ENCODE measurements around the gene MIER2. TPM values are rescaled to one million over a fixed set of nuclear protein-coding genes. Genes with fewer than 3 reads are reported as not detected.

The MIER2 gene
- total RNA-seq, 1 donor: 14.8 TPM

DNA sequence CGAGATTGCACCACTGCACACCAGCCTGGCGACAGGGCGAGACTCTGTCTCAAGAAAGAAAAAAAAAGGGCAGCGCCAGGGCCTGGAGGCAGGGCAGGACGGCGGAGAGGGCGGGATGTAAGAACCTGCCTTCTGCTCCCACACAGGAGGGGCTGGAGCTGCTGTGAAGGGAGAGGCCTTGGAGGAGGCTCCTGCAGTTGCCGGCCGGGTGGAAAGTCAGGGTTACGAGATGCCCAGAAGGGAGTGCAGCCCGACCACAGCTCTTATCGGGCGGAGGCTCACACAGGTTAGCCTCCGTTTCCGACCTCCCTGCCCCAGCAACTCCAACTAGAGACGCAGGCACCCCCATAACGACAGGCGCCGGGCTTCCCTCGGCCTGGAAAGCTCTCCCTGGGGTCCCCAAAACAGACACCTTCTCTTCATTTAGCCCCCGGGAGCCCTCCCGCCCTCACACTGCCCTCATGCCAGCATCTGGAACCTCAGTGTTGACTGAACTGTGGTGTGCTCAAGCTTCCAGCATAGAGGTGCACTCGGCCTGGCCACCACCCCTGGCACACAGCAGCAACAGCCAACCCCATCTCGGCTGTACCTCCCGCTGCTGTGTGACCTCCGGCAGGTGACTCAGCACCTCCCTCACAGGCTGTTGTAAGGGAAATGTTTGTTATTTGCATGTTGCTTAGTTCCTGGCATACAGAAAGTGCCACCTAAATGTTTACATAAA is 54.8 kb downstream of the MIER2 start:
- peaks cover 42% of the 10 kb centered on the region for H3K27me3 ChIP-seq (ENCODE audit: insufficient read depth, low read length)
- no peak overlapping the region for H3K27ac ChIP-seq (ENCODE audit: low read depth, low read length)
- DNase-seq (ENCODE audit: insufficient read length, low spot score, missing footprints): peak; percentile 88
- H4K20me1 ChIP-seq (ENCODE audit: insufficient read depth, low read length): peaks cover 12% of the 10 kb centered on the region
- no peaks in the 10 kb centered on the region for H3K36me3 ChIP-seq (ENCODE audit: insufficient read depth, low read length)
- H2AFZ ChIP-seq (ENCODE audit: low read length): no peak overlapping the region
- peaks cover 5% of the 10 kb centered on the region for H3K4me1 ChIP-seq (ENCODE audit: insufficient read depth, low read length)
- no peak for TF ChIP-seq CTCF (IDR thresholded peaks at IDR 0.05; ENCODE audit: extremely low read depth, low read depth, low read length)
- H3K79me2 ChIP-seq (ENCODE audit: insufficient read depth, low read length): no peaks in the 10 kb centered on the region
- no peak overlapping the region for H3K4me3 ChIP-seq (ENCODE audit: insufficient read depth, low read length)
- no peak overlapping the region for H3K4me2 ChIP-seq (ENCODE audit: insufficient read depth, low read length)
- no peaks in the 10 kb centered on the region for H3K9me3 ChIP-seq (ENCODE audit: low read depth, low read length)

- DNase-seq (ENCODE audit: insufficient read length, low spot score, missing footprints): peak; percentile 87
- TF ChIP-seq CTCF (IDR thresholded peaks at IDR 0.05; ENCODE audit: extremely low read depth, low read depth, low read length): no peak
- H3K79me2 ChIP-seq (ENCODE audit: insufficient read depth, low read length): no peaks in the 10 kb centered on the region
- H3K9me3 ChIP-seq (ENCODE audit: low read depth, low read length): no peaks in the 10 kb centered on the region
- H3K4me2 ChIP-seq (ENCODE audit: insufficient read depth, low read length): no peak overlapping the region
- H3K4me3 ChIP-seq (ENCODE audit: insufficient read depth, low read length): no peak overlapping the region
- H3K4me1 ChIP-seq (ENCODE audit: insufficient read depth, low read length): no peaks in the 10 kb centered on the region
- H3K36me3 ChIP-seq (ENCODE audit: insufficient read depth, low read length): no peaks in the 10 kb centered on the region
- H3K27me3 ChIP-seq (ENCODE audit: insufficient read depth, low read length): peaks cover 33% of the 10 kb centered on the region
- no peak overlapping the region for H2AFZ ChIP-seq (ENCODE audit: low read length)
- no peak overlapping the region for H3K27ac ChIP-seq (ENCODE audit: low read depth, low read length)
- H4K20me1 ChIP-seq (ENCODE audit: insufficient read depth, low read length): peaks cover 7% of the 10 kb centered on the region
Measured at GRCh38 chr19:288911-289310, 55.7 kb downstream of the MIER2 start.

GRCh38 chr19:287381-287871 is 57.2 kb downstream of the MIER2 start:
- no peak for DNase-seq (ENCODE audit: insufficient read length, low spot score, missing footprints)
- Histone ChIP-seq H3K4me1 (ENCODE audit: insufficient read depth, low read length) (no peaks in the 10 kb centered on the region), H3K27me3 (ENCODE audit: insufficient read depth, low read length) (peaks cover 18% of the 10 kb centered on the region), H4K20me1 (ENCODE audit: insufficient read depth, low read length) (peaks cover 3% of the 10 kb centered on the region), H2AFZ (ENCODE audit: low read length) (no peak overlapping the region), H3K4me3 (ENCODE audit: insufficient read depth, low read length) (no peak overlapping the region), H3K27ac (ENCODE audit: low read depth, low read length) (no peak overlapping the region), H3K4me2 (ENCODE audit: insufficient read depth, low read length) (no peak overlapping the region), H3K9me3 (ENCODE audit: low read depth, low read length) (no peaks in the 10 kb centered on the region), H3K36me3 (ENCODE audit: insufficient read depth, low read length) (no peaks in the 10 kb centered on the region), H3K79me2 (ENCODE audit: insufficient read depth, low read length) (no peaks in the 10 kb centered on the region)
- no peak for TF ChIP-seq CTCF (IDR thresholded peaks at IDR 0.05; ENCODE audit: extremely low read depth, low read depth, low read length)

GRCh38 chr19:283395-283794 is 61.2 kb downstream of the MIER2 start:
- Histone ChIP-seq H3K4me1 (ENCODE audit: insufficient read depth, low read length) (no peaks in the 10 kb centered on the region), H4K20me1 (ENCODE audit: insufficient read depth, low read length) (no peaks in the 10 kb centered on the region), H3K4me2 (ENCODE audit: insufficient read depth, low read length) (no peak overlapping the region), H3K79me2 (ENCODE audit: insufficient read depth, low read length) (no peaks in the 10 kb centered on the region), H3K27me3 (ENCODE audit: insufficient read depth, low read length) (no peaks in the 10 kb centered on the region), H3K27ac (ENCODE audit: low read depth, low read length) (no peak overlapping the region), H3K9me3 (ENCODE audit: low read depth, low read length) (no peaks in the 10 kb centered on the region), H2AFZ (ENCODE audit: low read length) (no peak overlapping the region), H3K36me3 (ENCODE audit: insufficient read depth, low read length) (no peaks in the 10 kb centered on the region), H3K4me3 (ENCODE audit: insufficient read depth, low read length) (no peak overlapping the region)
- no peak for TF ChIP-seq CTCF (IDR thresholded peaks at IDR 0.05; ENCODE audit: extremely low read depth, low read depth, low read length)
- DNase-seq (ENCODE audit: insufficient read length, low spot score, missing footprints): peak; percentile 32
